Transverse colon (tissue), 4 donors: ENCODE results near the gene SMC1A.
A peak's percentile ranks its signal among the peaks of the same experiment; 100 is the strongest.

Experiments used
- CTCF ChIP-seq, 5 experiments: fragments of 200-600 bp in 3 of 5; fragments of 450-650 bp in 2 of 5; sonication (generic) in 3 of 5; IDR thresholded peaks; 1 replicate in 2 of 5; 2 replicates in 3 of 5; pipeline ENCODE4 v1.5.1; 2016 to 2017; ENCODE audit warnings: antibody characterized with exemption in 5 of 5, inconsistent platforms in 3 of 5, mild to moderate bottlenecking in 2 of 5, moderate library complexity in 1 of 5
- EP300 ChIP-seq: sonication (generic); formaldehyde crosslinking; IDR thresholded peaks from one replicate; pipeline ENCODE4 v1.6.1; 2017; ENCODE audit warnings: antibody characterized with exemption, low read depth
- POLR2A ChIP-seq: fragments of 450-650 bp; IDR thresholded peaks from one replicate; pipeline ENCODE4 v1.6.1; 2016; ENCODE audit warnings: antibody characterized with exemption, mild to moderate bottlenecking, moderate library complexity
- POLR2AphosphoS5 ChIP-seq, 3 donors: sonication (generic); formaldehyde crosslinking; IDR thresholded peaks; one replicate each; pipeline ENCODE4 v1.6.1; 2016; ENCODE audit warnings: antibody characterized with exemption in 3 of 3

- TF ChIP-seq CTCF (IDR thresholded peaks at IDR 0.05) = peak; percentile 58 to 74 (median 61)
- TF ChIP-seq POLR2AphosphoS5 (IDR thresholded peaks at IDR 0.05) = no peak
- TF ChIP-seq POLR2A = no peak
- TF ChIP-seq EP300 = no peak
Observed at GRCh38 chrX:53435997-53436396, 13.5 kb upstream of the SMC1A start.
